ENCODE results near the gene MAPK8IP2. TPM values are rescaled to one million over a fixed set of nuclear protein-coding genes. Genes with fewer than 3 reads are reported as not detected.
"Not testable (repeated sequence)": the region's sequence is repeated elsewhere in the genome, so short reads cannot be mapped to it uniquely, and the experiment has no call there.

MAPK8IP2 gene
- total RNA-seq, 2 donors from 2014 or later = 1.2 to 1.4 TPM

- no peaks in the 10 kb centered on the region for H3K9me3 ChIP-seq
- H3K27me3 ChIP-seq = no peaks in the 10 kb centered on the region
- H3K4me3 ChIP-seq = no peak overlapping the region
- intact Hi-C loops (cut with DNase I) = loop anchor here (10.0 kb wide), 1 partner anchor 48 kb away; the partner anchor contains the start of gene SYCE3
- peak overlapping the region in 1 of 2 donors; percentile 82 for H3K9ac ChIP-seq (ENCODE audit: low read depth in 2 of 2, low read length in 2 of 2)
- no peak for TF ChIP-seq CTCF (IDR thresholded peaks at IDR 0.05)
- H3K4me1 ChIP-seq = no peaks in the 10 kb centered on the region
- no peaks in the 10 kb centered on the region for H3K36me3 ChIP-seq
- DNase-seq = peak; percentile 71
- peak overlapping the region; percentile 78 for H3K27ac ChIP-seq
Measured at GRCh38 chr22:50612528-50613221, 12.1 kb downstream of the MAPK8IP2 start.

GRCh38 chr22:50613291-50613981, 12.8 kb downstream of the MAPK8IP2 start:
- no peaks in the 10 kb centered on the region for H3K36me3 ChIP-seq
- no peaks in the 10 kb centered on the region for H3K27me3 ChIP-seq
- intact Hi-C loops (cut with DNase I) = loop anchor here (10.0 kb wide), 1 partner anchor 49 kb away; the partner anchor contains the start of gene SYCE3
- peak; percentile 90 for DNase-seq
- no peak overlapping the region for H3K4me3 ChIP-seq
- no peak for TF ChIP-seq CTCF (IDR thresholded peaks at IDR 0.05)
- peak overlapping the region; percentile 78 for H3K27ac ChIP-seq
- H3K9me3 ChIP-seq = no peaks in the 10 kb centered on the region
- no peaks in the 10 kb centered on the region for H3K4me1 ChIP-seq
- H3K9ac ChIP-seq (ENCODE audit: low read depth in 2 of 2, low read length in 2 of 2) = peak overlapping the region; percentile 54 to 82

- H3K36me3 ChIP-seq; H3K4me3 ChIP-seq; DNase-seq; H3K27ac ChIP-seq; H3K4me1 ChIP-seq; H3K27me3 ChIP-seq; H3K9ac ChIP-seq (ENCODE audit: low read depth in 2 of 2, low read length in 2 of 2); H3K9me3 ChIP-seq: not testable (repeated sequence)
- intact Hi-C loops (cut with DNase I) = loop anchor here (10.0 kb wide), 1 partner anchor 49 kb away; the partner anchor contains the start of gene SYCE3
Measured at GRCh38 chr22:50614296-50614695, 13.7 kb downstream of the MAPK8IP2 start.

- Histone ChIP-seq H3K36me3 (no peaks in the 10 kb centered on the region), H3K4me1 (peaks cover 4% of the 10 kb centered on the region), H3K27me3 (no peaks in the 10 kb centered on the region), H3K9me3 (no peaks in the 10 kb centered on the region), H3K9ac (ENCODE audit: low read depth in 2 of 2, low read length in 2 of 2) (peak overlapping the region; percentile 13 to 55), H3K27ac (peak overlapping the region; percentile 85), H3K4me3 (peak overlapping the region; percentile 23)
- intact Hi-C loops (cut with DNase I) = no loop called here
- peak; percentile 46 for DNase-seq
- peak; percentile 81 for TF ChIP-seq CTCF (IDR thresholded peaks at IDR 0.05)
Measured at GRCh38 chr22:50620593-50621355, 20.2 kb downstream of the MAPK8IP2 start.

GRCh38 chr22:50621356-50621880, 20.8 kb downstream of the MAPK8IP2 start:
- H3K9ac ChIP-seq (ENCODE audit: low read depth in 2 of 2, low read length in 2 of 2) = peak overlapping the region in 1 of 2 donors; percentile 55
- H3K4me1 ChIP-seq = peaks cover 4% of the 10 kb centered on the region
- DNase-seq = no peak
- peak overlapping the region; percentile 19 for H3K4me3 ChIP-seq
- no peaks in the 10 kb centered on the region for H3K9me3 ChIP-seq
- H3K27me3 ChIP-seq = no peaks in the 10 kb centered on the region
- no peak for TF ChIP-seq CTCF (IDR thresholded peaks at IDR 0.05)
- intact Hi-C loops (cut with DNase I) = no loop called here
- H3K36me3 ChIP-seq = no peaks in the 10 kb centered on the region
- peak overlapping the region; percentile 85 for H3K27ac ChIP-seq
